ENCODE data around the gene UST.

DNA sequence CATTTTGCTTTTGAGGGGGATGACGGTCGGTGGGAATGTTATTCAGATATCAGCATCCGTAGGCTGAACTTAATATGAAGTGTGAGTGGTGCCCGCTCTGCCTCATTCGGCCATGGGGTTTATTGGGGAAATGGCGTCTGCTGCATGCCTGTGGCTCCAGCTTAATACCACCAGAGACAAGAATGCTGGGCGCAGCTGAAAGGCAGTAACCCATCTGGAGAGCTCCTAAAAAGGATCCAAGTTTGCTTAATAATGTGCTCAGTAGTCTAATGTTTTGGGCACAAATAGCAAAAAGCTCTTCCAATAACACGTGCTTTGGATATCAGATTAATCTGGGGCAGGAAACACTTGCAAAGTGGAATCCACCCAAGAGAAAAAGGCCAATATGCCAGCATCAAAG is 297.7 kb downstream of the UST start:
- TF ChIP-seq BHLHE40 (IDR thresholded peaks at IDR 0.05; ENCODE audit: borderline replicate concordance) (no peak), ELF4 (IDR thresholded peaks at IDR 0.05) (no peak), TARDBP (IDR thresholded peaks at IDR 0.05) (no peak), SUZ12 (IDR thresholded peaks at IDR 0.05) (no peak), FOXM1 (IDR thresholded peaks at IDR 0.05; ENCODE audit: borderline replicate concordance) (no peak), SP1 (IDR thresholded peaks at IDR 0.05) (no peak), LEF1 (IDR thresholded peaks at IDR 0.05; ENCODE audit: borderline replicate concordance) (no peak), NFRKB (IDR thresholded peaks at IDR 0.05) (no peak), FOXK2 (IDR thresholded peaks at IDR 0.05) (no peak), L3MBTL2 (conservative IDR thresholded peaks at IDR 0.05) (no peak), HDGF (IDR thresholded peaks at IDR 0.05; ENCODE audit: borderline replicate concordance) (no peak), FOXA1 (IDR thresholded peaks at IDR 0.05) (no peak), CTBP1 (IDR thresholded peaks at IDR 0.05; ENCODE audit: borderline replicate concordance) (no peak)
- TF ChIP-seq, protein P1, sequence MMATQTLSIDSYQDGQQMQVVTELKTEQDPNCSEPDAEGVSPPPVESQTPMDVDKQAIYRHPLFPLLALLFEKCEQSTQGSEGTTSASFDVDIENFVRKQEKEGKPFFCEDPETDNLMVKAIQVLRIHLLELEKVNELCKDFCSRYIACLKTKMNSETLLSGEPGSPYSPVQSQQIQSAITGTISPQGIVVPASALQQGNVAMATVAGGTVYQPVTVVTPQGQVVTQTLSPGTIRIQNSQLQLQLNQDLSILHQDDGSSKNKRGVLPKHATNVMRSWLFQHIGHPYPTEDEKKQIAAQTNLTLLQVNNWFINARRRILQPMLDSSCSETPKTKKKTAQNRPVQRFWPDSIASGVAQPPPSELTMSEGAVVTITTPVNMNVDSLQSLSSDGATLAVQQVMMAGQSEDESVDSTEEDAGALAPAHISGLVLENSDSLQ (IDR thresholded peaks at IDR 0.05), result no peak
